IMR-90 (cell line): Measurements from ENCODE around the gene SUPT3H. TPM values are rescaled to one million over a fixed set of nuclear protein-coding genes. Genes with fewer than 3 reads are reported as not detected.

Source experiments
- ATAC-seq: fragments of 200-7000 bp; cut with Tn5 transposase; 2 replicates; pipeline ENCODE4 v1.9.1; 2020; ENCODE audit warnings: low read depth, mild to moderate bottlenecking, moderate library complexity
- BruUV-seq: library from RNA; stranded (reverse); fragments of 400-500 nt; replicated peaks from 2 replicates; lab custom pipeline; 2021; lab: Mats Ljungman, UMichigan
- CTCF ChIA-PET: fragments of 300-600 bp; formaldehyde crosslinking; extraction: SDS; loops from one replicate; lab custom pipeline; 2021; ENCODE audit warnings: antibody characterized with exemption; lab: Yijun Ruan, JAX
- POLR2A ChIA-PET: fragments of 300-600 bp; sonication (Branson Sonifier 250); formaldehyde crosslinking; loops from one replicate; lab custom pipeline; 2022; ENCODE audit warnings: antibody characterized with exemption; ENCODE audit not compliant: unreplicated experiment; lab: Charles Lee
- DNase-seq: peaks from one replicate; pipeline ENCODE4 v3.0.0; 2013
- H2AFZ ChIP-seq: replicated peaks from 2 replicates; pipeline ENCODE3; 2013; ENCODE audit warnings: low read length, mild to moderate bottlenecking; ENCODE audit not compliant: poor library complexity
- H2AK5ac ChIP-seq: 2 replicates; pipeline ENCODE4 v1.6.1; 2013; ENCODE audit warnings: low read depth, low read length, inconsistent platforms
- H2AK9ac ChIP-seq: replicated peaks from 2 replicates; pipeline ENCODE3; 2013; ENCODE audit warnings: mild to moderate bottlenecking, low read depth, low read length, moderate library complexity; ENCODE audit not compliant: poor library complexity
- H2BK120ac ChIP-seq: 2 replicates; pipeline ENCODE4 v1.6.1; 2013; ENCODE audit warnings: low read depth, low read length, inconsistent platforms
- H2BK15ac ChIP-seq: 3 replicates; pipeline ENCODE4 v1.6.1; 2013; ENCODE audit warnings: low read depth, low read length, inconsistent platforms
- H2BK20ac ChIP-seq: 2 replicates; pipeline ENCODE4 v1.6.1; 2013; ENCODE audit warnings: low read depth, mild to moderate bottlenecking, inconsistent platforms, low read length, moderate library complexity
- H2BK5ac ChIP-seq: 2 replicates; pipeline ENCODE4 v1.6.1; 2013; ENCODE audit warnings: mild to moderate bottlenecking, low read depth, low read length, inconsistent platforms; ENCODE audit not compliant: poor library complexity, severe bottlenecking
- H3K14ac ChIP-seq: replicated peaks from 2 replicates; pipeline ENCODE4 v1.6.1; 2013; ENCODE audit warnings: low read depth, low read length, inconsistent platforms
- H3K18ac ChIP-seq: 2 replicates; pipeline ENCODE4 v1.6.1; 2013; ENCODE audit warnings: low read depth, low read length, control low read depth
- H3K23ac ChIP-seq: 2 replicates; pipeline ENCODE4 v1.6.1; 2013; ENCODE audit warnings: low read depth, low read length, inconsistent platforms
- H3K27ac ChIP-seq: 2 replicates; pipeline ENCODE4 v1.5.1; 2013; ENCODE audit warnings: mild to moderate bottlenecking, control low read depth, low read length; ENCODE audit not compliant: insufficient read depth
- H3K27me3 ChIP-seq: 2 replicates; pipeline ENCODE4 v1.6.1; 2013; ENCODE audit warnings: low read length; ENCODE audit not compliant: control insufficient read depth, insufficient read depth
- H3K36me3 ChIP-seq: 2 replicates; pipeline ENCODE4 v1.6.1; 2013; ENCODE audit warnings: low read length, mixed read lengths; ENCODE audit not compliant: control insufficient read depth, insufficient read depth
- H3K4ac ChIP-seq: 2 replicates; pipeline ENCODE4 v1.6.1; 2013; ENCODE audit warnings: low read depth, low read length, inconsistent platforms
- H3K4me1 ChIP-seq: 2 replicates; pipeline ENCODE4 v1.6.1; 2013; ENCODE audit warnings: low read length, mixed read lengths; ENCODE audit not compliant: control insufficient read depth, insufficient read depth
- H3K4me2 ChIP-seq: 2 replicates; pipeline ENCODE4 v1.6.1; 2013; ENCODE audit warnings: low read depth, mild to moderate bottlenecking, control low read depth, low read length, moderate library complexity
- H3K4me3 ChIP-seq: 2 replicates; pipeline ENCODE4 v1.5.1; 2013; ENCODE audit warnings: low read depth, mild to moderate bottlenecking, control low read depth, low read length, moderate library complexity; ENCODE audit not compliant: insufficient read depth
- H3K56ac ChIP-seq: 2 replicates; pipeline ENCODE4 v1.6.1; 2013; ENCODE audit warnings: low read length, inconsistent platforms; ENCODE audit not compliant: insufficient read depth; ENCODE audit errors: extremely low read depth
- H3K79me1 ChIP-seq, 2 experiments: 2 replicates each; pipeline ENCODE4 v1.6.1; 2013; ENCODE audit warnings: low read length in 2 of 2, inconsistent platforms in 1 of 2, low read depth in 1 of 2
- H3K9ac ChIP-seq: 2 replicates; pipeline ENCODE4 v1.6.1; 2013; ENCODE audit warnings: low read depth, low read length, control low read depth
- H3K9me1 ChIP-seq: 2 replicates; pipeline ENCODE4 v1.6.1; 2013; ENCODE audit warnings: low read length, inconsistent platforms; ENCODE audit not compliant: insufficient read depth
- H3K9me3 ChIP-seq: 2 replicates; pipeline ENCODE4 v1.6.1; 2013; ENCODE audit warnings: low read length; ENCODE audit not compliant: control insufficient read depth, insufficient read depth
- H4K20me1 ChIP-seq: 2 replicates; pipeline ENCODE4 v1.6.1; 2013; ENCODE audit warnings: low read length, inconsistent platforms; ENCODE audit not compliant: insufficient read depth
- H4K5ac ChIP-seq: 2 replicates; pipeline ENCODE4 v1.6.1; 2013; ENCODE audit warnings: mild to moderate bottlenecking, low read depth, low read length, control low read depth
- H4K8ac ChIP-seq, 2 experiments: 2 replicates each; pipeline ENCODE4 v1.6.1; 2013; ENCODE audit warnings: low read depth in 2 of 2, low read length in 2 of 2, control low read depth in 1 of 2, inconsistent platforms in 1 of 2
- H4K91ac ChIP-seq: 2 replicates; pipeline ENCODE4 v1.6.1; 2013; ENCODE audit warnings: low read depth, low read length, inconsistent platforms; ENCODE audit not compliant: insufficient read depth
- BHLHE40 ChIP-seq: fragments of 150-350 bp; IDR thresholded peaks from 2 replicates; pipeline ENCODE4 v1.6.1; 2016; ENCODE audit warnings: mild to moderate bottlenecking, low read depth, low read length
- CTCF ChIP-seq: conservative IDR thresholded peaks from 2 replicates; pipeline ENCODE4 v1.5.1; 2012; ENCODE audit warnings: mild to moderate bottlenecking, low read depth, low read length, improper control_type of control experiment
- MAFK ChIP-seq: IDR thresholded peaks from 2 replicates; pipeline ENCODE4 v1.6.1; 2012; ENCODE audit warnings: low read depth, low read length, improper control_type of control experiment
- POLR2A ChIP-seq: IDR thresholded peaks from 2 replicates; pipeline ENCODE4 v1.6.1; 2012; ENCODE audit warnings: mild to moderate bottlenecking, low read depth, low read length
- RFX5 ChIP-seq: IDR thresholded peaks from 2 replicates; pipeline ENCODE4 v1.8.0; 2012; ENCODE audit warnings: low read depth, mild to moderate bottlenecking, low read length, moderate library complexity
- SMC3 ChIP-seq: fragments of 150-350 bp; IDR thresholded peaks from 2 replicates; pipeline ENCODE4 v1.6.1; 2016; ENCODE audit warnings: low read depth, mild to moderate bottlenecking, antibody characterized with exemption, low read length, moderate library complexity
- USF2 ChIP-seq: fragments of 150-350 bp; IDR thresholded peaks from 2 replicates; pipeline ENCODE4 v1.6.1; 2017; ENCODE audit warnings: mild to moderate bottlenecking, antibody characterized with exemption, low read length, low read depth
- WGBS, 2 experiments: methylation state at CpG; one replicate each; pipeline versions ENCODE4 v1.1.5 to v1.1.7; 2013; ENCODE audit warnings: missing lambda C conversion rate in 2 of 2; ENCODE audit not compliant: insufficient read length in 1 of 2; ENCODE audit errors: extremely low coverage in 2 of 2; 5-methylcytosine and 5-hydroxymethylcytosine counted together
- dilution Hi-C: fragments of 300-500 bp; cut with HindIII; formaldehyde crosslinking; loops from one replicate; pipeline ENCODE4 v1.14.3; 2018; ENCODE audit warnings: low sequenced_read_pairs; ENCODE audit not compliant: unreplicated experiment
- in situ Hi-C: fragments of 300-500 bp; cut with MboI; formaldehyde crosslinking; loops from 3 replicates; pipeline ENCODE4 v1.14.3; 2019; ENCODE audit warnings: low sequenced_read_pairs, inconsistent platforms, mixed read lengths
- intact Hi-C: fragments of 100-400 bp; cut with micrococcal nuclease; formaldehyde crosslinking; loops from 2 replicates; pipeline ENCODE4 v1.10.0; 2022
- polyA plus RNA-seq, 3 experiments: library from polyadenylated mRNA; depleted of rRNA; stranded (reverse); fragments of >200 nt; gene quantifications; 2 replicates each; pipeline ENCODE4 v1.2.3, GENCODE V29; 2012; ENCODE audit warnings: low replicate concordance in 1 of 3
- total RNA-seq: library from RNA; depleted of rRNA; stranded (reverse); fragments of >200 nt; gene quantifications from 2 replicates; pipeline ENCODE4 v1.2.3, GENCODE V29; 2012

SUPT3H gene
- total and polyA plus RNA-seq, 2 of the 4 experiments (the other 2 are of a cell fraction), result 4.5 to 5.0 TPM

GRCh38 chr6:45038226-45038625, 339.5 kb downstream of the SUPT3H start:
- Histone ChIP-seq H3K14ac (no peak overlapping the region), H2BK5ac (no peak overlapping the region), H2AK9ac (no peak overlapping the region), H2BK120ac (no peak overlapping the region), H4K20me1 (no peaks in the 10 kb centered on the region), H3K36me3 (no peaks in the 10 kb centered on the region), H3K79me1 (no peaks in the 10 kb centered on the region), H3K56ac (no peak overlapping the region), H3K27me3 (no peaks in the 10 kb centered on the region), H3K9ac (no peak overlapping the region), H2AK5ac (no peak overlapping the region), H2AFZ (no peak overlapping the region), H4K5ac (no peak overlapping the region), H3K4me1 (no peaks in the 10 kb centered on the region), H3K18ac (no peak overlapping the region), H2BK15ac (no peak overlapping the region), H3K4ac (no peak overlapping the region), H4K91ac (no peak overlapping the region), H3K9me3 (no peaks in the 10 kb centered on the region), H3K4me3 (no peak overlapping the region), H2BK20ac (no peak overlapping the region), H3K23ac (no peak overlapping the region), H4K8ac (no peak overlapping the region), H3K27ac (no peak overlapping the region), H3K4me2 (no peak overlapping the region), H3K9me1 (no peaks in the 10 kb centered on the region)
- ATAC-seq, result no peak
- in situ Hi-C loops (no loop called here), dilution Hi-C loops (no loop called here), intact Hi-C loops (no loop called here)
- no TSS peak for BruUV-seq
- POLR2A ChIA-PET, result no interaction called here
- no peak for TF ChIP-seq CTCF
- TF ChIP-seq RFX5, result no peak
- TF ChIP-seq POLR2A, result no peak
- no peak for TF ChIP-seq SMC3
- no peak for TF ChIP-seq BHLHE40
- no peak for TF ChIP-seq USF2
- no peak for TF ChIP-seq MAFK
- CTCF ChIA-PET, result no interaction called here
- DNase-seq, result no peak
- no CpG with 5 or more reads among the region's 1 CpG for WGBS, 2 experiments
